Liver (tissue), 3 donors: ENCODE results near the gene PLAC9.

Experiments
- CTCF ChIP-seq: fragments of 150-350 bp; IDR thresholded peaks from 2 replicates; pipeline ENCODE4 v1.5.1; 2017; ENCODE audit warnings: improper control_type of control experiment, low read depth, low read length; ENCODE audit not compliant: missing input control
- EGR1 ChIP-seq, 2 donors: IDR thresholded peaks; 2 replicates each; pipeline ENCODE4 v1.6.1; 2016 to 2018; ENCODE audit warnings: antibody characterized with exemption in 2 of 2, low read depth in 2 of 2
- GABPA ChIP-seq, 2 donors: IDR thresholded peaks in 1 of 2; conservative IDR thresholded peaks in 1 of 2; 2 replicates each; pipeline ENCODE4 v1.6.1; 2016; ENCODE audit warnings: antibody characterized with exemption in 2 of 2, mild to moderate bottlenecking in 1 of 2, moderate library complexity in 1 of 2
- MAX ChIP-seq: IDR thresholded peaks from 2 replicates; pipeline ENCODE4 v1.6.1; 2016; ENCODE audit warnings: antibody characterized with exemption
- RAD21 ChIP-seq, 2 donors: IDR thresholded peaks; 2 replicates each; pipeline ENCODE4 v1.6.1; 2016; ENCODE audit warnings: antibody characterized with exemption in 2 of 2, mild to moderate bottlenecking in 2 of 2
- SP1 ChIP-seq: IDR thresholded peaks from 2 replicates; pipeline ENCODE4 v1.6.1; 2018; ENCODE audit warnings: antibody characterized with exemption, mild to moderate bottlenecking
- TAF1 ChIP-seq: conservative IDR thresholded peaks from 2 replicates; pipeline ENCODE4 v1.6.1; 2016; ENCODE audit warnings: antibody characterized with exemption, mild to moderate bottlenecking
- YY1 ChIP-seq: IDR thresholded peaks from 2 replicates; pipeline ENCODE4 v1.6.1; 2016; ENCODE audit warnings: antibody characterized with exemption, mild to moderate bottlenecking
- TF ChIP-seq, protein P1 (sequence below): IDR thresholded peaks from 2 replicates; pipeline ENCODE4 v1.6.1; 2016; ENCODE audit warnings: antibody characterized with exemption
- donor health status: healthy.
- donor health status: healthy.

DNA sequence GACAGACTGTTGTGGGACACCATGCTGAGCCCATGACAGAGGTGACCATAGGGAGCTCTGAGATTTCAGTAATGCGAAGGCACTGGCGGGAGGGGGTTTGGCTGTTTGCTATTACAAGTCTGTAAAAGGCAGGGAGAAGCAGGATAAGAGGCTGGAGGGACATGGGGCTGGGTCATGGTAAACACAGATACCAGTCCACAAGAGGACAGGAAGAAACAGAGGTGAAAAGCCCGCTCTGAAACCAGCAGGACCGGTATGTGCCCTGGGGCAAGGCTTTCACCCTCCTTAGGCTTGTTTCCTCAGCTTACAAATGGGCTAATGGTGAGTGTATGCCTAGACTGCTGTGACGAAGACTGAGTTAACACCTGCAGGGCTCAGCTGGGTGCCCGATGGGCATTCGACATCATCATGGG lies 38.7 kb downstream of the PLAC9 start:
- TF ChIP-seq EGR1 (IDR thresholded peaks at IDR 0.05; ENCODE audit: low read depth in 2 of 2) (no peak), RAD21 (IDR thresholded peaks at IDR 0.05) (no peak), YY1 (no peak), CTCF (no peak), TAF1 (no peak), MAX (no peak), GABPA (IDR thresholded peaks at IDR 0.05 in 1 of 2, conservative IDR thresholded peaks at IDR 0.05 in 1 of 2) (no peak), SP1 (no peak)
- TF ChIP-seq, protein P1, sequence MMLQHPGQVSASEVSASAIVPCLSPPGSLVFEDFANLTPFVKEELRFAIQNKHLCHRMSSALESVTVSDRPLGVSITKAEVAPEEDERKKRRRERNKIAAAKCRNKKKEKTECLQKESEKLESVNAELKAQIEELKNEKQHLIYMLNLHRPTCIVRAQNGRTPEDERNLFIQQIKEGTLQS, result no peak
